K562 (cell line): ENCODE measurements around the gene CUL9. TPM values are rescaled to one million over a fixed set of nuclear protein-coding genes. Genes with fewer than 3 reads are reported as not detected.
A peak's percentile ranks its signal among the peaks of the same experiment; 100 is the strongest.

Experiments
- ARID2 ChIP-seq: fragments of 450-650 bp; IDR thresholded peaks from 2 replicates; pipeline ENCODE4 v1.6.1; 2017; ENCODE audit warnings: antibody characterized with exemption, mild to moderate bottlenecking
- ATF7 ChIP-seq: fragments of 450-650 bp; IDR thresholded peaks from 2 replicates; pipeline ENCODE4 v1.7.1; 2014; ENCODE audit warnings: mild to moderate bottlenecking, moderate library complexity
- E2F3 ChIP-seq: fragments of 250-450 bp; sonication (Bioruptor Pico); IDR thresholded peaks from 2 replicates; pipeline ENCODE4 v1.4.0; 2020; ENCODE audit warnings: mild to moderate bottlenecking
- ESRRA ChIP-seq: fragments of 450-650 bp; IDR thresholded peaks from 2 replicates; pipeline ENCODE4 v1.6.1; 2014; ENCODE audit warnings: low read depth, mild to moderate bottlenecking, moderate library complexity, borderline replicate concordance
- JUN ChIP-seq, 2 experiments: sonication (generic) in 1 of 2; formaldehyde crosslinking in 1 of 2; IDR thresholded peaks; 2 replicates each; pipeline versions ENCODE4 v1.6.1 to v1.8.0; 2012 to 2022; ENCODE audit warnings: borderline replicate concordance in 2 of 2, mild to moderate bottlenecking in 2 of 2, improper control_type of control experiment in 1 of 2, low read depth in 1 of 2, low read length in 1 of 2, missing genetic modification reagents in 1 of 2
- JUND ChIP-seq, 2 experiments: IDR thresholded peaks; 2 replicates in 1 of 2; 3 replicates in 1 of 2; pipeline ENCODE4 v1.6.1; 2011; ENCODE audit warnings: borderline replicate concordance in 2 of 2, low read depth in 2 of 2, low read length in 2 of 2, improper control_type of control experiment in 1 of 2, missing biosample characterization in 1 of 2, missing genetic modification characterization in 1 of 2, missing genetic modification reagents in 1 of 2
- L3MBTL2 ChIP-seq: fragments of 450-650 bp; IDR thresholded peaks from 2 replicates; pipeline ENCODE4 v1.6.1; 2016; ENCODE audit warnings: mild to moderate bottlenecking, moderate library complexity
- MEIS2 ChIP-seq: fragments of 450-650 bp; IDR thresholded peaks from 2 replicates; pipeline ENCODE4 v1.6.1; 2014; ENCODE audit warnings: mild to moderate bottlenecking; ENCODE audit not compliant: partially characterized antibody
- PHF21A ChIP-seq: fragments of 450-650 bp; IDR thresholded peaks from 2 replicates; pipeline ENCODE4 v1.6.1; 2017; ENCODE audit warnings: low read depth, borderline replicate concordance
- RCOR1 ChIP-seq, 2 experiments: IDR thresholded peaks; 2 replicates each; pipeline ENCODE4 v1.6.1; 2012; ENCODE audit warnings: low read depth in 2 of 2, low read length in 2 of 2, borderline replicate concordance in 1 of 2, improper control_type of control experiment in 1 of 2
- RFX5 ChIP-seq: IDR thresholded peaks from 2 replicates; pipeline ENCODE4 v1.6.1; 2011; ENCODE audit warnings: low read depth, mild to moderate bottlenecking, improper control_type of control experiment, low read length
- TARDBP ChIP-seq: fragments of 450-650 bp; IDR thresholded peaks from 2 replicates; pipeline ENCODE4 v1.6.1; 2016
- ZNF24 ChIP-seq: fragments of 450-650 bp; IDR thresholded peaks from 2 replicates; pipeline ENCODE4 v1.6.1; 2016
- ZNF324 ChIP-seq: fragments of 250-450 bp; sonication (Bioruptor Pico); IDR thresholded peaks from 2 replicates; pipeline ENCODE4 v1.4.0; 2020; ENCODE audit warnings: mild to moderate bottlenecking
- ZNF445 ChIP-seq: fragments of 250-450 bp; sonication (Bioruptor Pico); IDR thresholded peaks from 2 replicates; pipeline ENCODE4 v1.4.0; 2020; ENCODE audit warnings: low read depth, mild to moderate bottlenecking, moderate library complexity
- polyA plus RNA-seq, 8 experiments: library from polyadenylated mRNA; depleted of rRNA in 4 of 8; stranded (reverse) in 5 of 8; unstranded in 3 of 8; fragments of >200 nt; fragmentation: Nextera tagmentation in 2 of 8; fragmentation: Illumina TruSeq in 1 of 8; extraction: Ambion mirVana in 2 of 8; extraction: Trizol in 1 of 8; gene quantifications; 2 replicates each; pipeline versions ENCODE4 v1.2.1 to v1.2.3, GENCODE V29; 2011 to 2014; ENCODE audit warnings: inconsistent platforms in 1 of 8, missing spikeins in 1 of 8
- total RNA-seq, 7 experiments: library from RNA; depleted of rRNA in 6 of 7; stranded (reverse); fragments of >200 nt in 6 of 7; fragmentation: Illumina TruSeq in 2 of 7; extraction: Trizol in 2 of 7; gene quantifications; 2 replicates each; pipeline versions ENCODE4 v1.2.1 to v1.2.3, GENCODE V29; 2011 to 2021; ENCODE audit warnings: low replicate concordance in 1 of 7
- TF ChIP-seq, protein P1 (sequence below), 2 experiments: fragments of 450-650 bp; formaldehyde crosslinking in 1 of 2; IDR thresholded peaks; 2 replicates each; pipeline versions ENCODE4 v1.4.0 to v1.6.1; 2014 to 2020; ENCODE audit warnings: mild to moderate bottlenecking in 2 of 2, borderline replicate concordance in 1 of 2, low read depth in 1 of 2
- TF ChIP-seq, protein P2 (sequence below): fragments of 450-650 bp; IDR thresholded peaks from 2 replicates; pipeline ENCODE4 v1.6.1; 2014; ENCODE audit warnings: low read depth, mild to moderate bottlenecking, moderate library complexity, borderline replicate concordance

CUL9 gene
- total and polyA plus RNA-seq, 9 of the 15 experiments (the other 6 are each of a cell fraction or from before 2014, with no cell fraction given), result 0.50 to 20.7 (median 6.6) TPM

DNA sequence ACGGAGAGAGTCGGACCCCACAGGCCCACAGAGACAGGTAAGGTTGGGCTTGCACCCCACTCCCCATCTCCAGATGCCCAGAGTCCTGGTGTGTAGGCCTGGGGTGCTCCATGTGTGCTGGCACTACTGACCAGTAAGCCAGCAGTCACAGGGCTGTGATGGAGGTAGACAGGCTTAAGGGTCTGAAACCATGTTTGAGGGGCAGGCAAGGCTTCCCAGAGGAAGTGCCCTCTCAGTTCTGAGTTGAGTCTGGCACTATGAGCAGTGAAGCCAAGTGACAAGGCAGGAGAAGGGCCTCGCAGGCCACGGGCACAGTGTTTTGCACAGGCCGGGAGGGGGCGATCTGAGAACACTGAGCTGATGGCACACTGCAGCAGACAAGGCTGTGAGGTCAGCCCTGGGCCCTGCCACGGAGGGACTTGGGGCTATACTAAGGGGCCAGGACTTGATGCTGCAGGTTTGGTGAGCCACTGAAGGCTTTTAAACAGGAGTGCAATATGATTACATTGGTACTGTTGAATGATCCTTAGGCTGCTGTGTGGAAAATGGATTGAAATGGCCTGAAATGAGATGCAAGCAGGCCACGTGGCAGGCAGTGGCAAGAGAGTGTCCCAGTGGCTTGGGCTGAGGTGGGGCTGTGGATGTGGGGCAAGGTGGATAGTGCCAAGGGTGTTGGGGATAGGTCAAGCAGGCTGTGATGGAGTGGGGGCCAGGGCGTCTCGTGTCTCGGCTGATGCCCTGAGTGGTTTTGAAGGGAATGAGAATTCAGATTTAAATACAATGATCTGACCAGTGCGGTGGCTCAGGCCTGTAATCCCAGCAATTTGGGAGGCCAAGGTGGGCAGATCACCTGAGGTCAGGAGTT lies 81.5 kb downstream of the CUL9 start (continued):
- TF ChIP-seq, protein P1, sequence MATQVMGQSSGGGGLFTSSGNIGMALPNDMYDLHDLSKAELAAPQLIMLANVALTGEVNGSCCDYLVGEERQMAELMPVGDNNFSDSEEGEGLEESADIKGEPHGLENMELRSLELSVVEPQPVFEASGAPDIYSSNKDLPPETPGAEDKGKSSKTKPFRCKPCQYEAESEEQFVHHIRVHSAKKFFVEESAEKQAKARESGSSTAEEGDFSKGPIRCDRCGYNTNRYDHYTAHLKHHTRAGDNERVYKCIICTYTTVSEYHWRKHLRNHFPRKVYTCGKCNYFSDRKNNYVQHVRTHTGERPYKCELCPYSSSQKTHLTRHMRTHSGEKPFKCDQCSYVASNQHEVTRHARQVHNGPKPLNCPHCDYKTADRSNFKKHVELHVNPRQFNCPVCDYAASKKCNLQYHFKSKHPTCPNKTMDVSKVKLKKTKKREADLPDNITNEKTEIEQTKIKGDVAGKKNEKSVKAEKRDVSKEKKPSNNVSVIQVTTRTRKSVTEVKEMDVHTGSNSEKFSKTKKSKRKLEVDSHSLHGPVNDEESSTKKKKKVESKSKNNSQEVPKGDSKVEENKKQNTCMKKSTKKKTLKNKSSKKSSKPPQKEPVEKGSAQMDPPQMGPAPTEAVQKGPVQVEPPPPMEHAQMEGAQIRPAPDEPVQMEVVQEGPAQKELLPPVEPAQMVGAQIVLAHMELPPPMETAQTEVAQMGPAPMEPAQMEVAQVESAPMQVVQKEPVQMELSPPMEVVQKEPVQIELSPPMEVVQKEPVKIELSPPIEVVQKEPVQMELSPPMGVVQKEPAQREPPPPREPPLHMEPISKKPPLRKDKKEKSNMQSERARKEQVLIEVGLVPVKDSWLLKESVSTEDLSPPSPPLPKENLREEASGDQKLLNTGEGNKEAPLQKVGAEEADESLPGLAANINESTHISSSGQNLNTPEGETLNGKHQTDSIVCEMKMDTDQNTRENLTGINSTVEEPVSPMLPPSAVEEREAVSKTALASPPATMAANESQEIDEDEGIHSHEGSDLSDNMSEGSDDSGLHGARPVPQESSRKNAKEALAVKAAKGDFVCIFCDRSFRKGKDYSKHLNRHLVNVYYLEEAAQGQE (IDR thresholded peaks at IDR 0.05; ENCODE audit: borderline replicate concordance), result peak; percentile 92
- TF ChIP-seq, protein P1 (CRISPR knock-in tag; IDR thresholded peaks at IDR 0.05; ENCODE audit: low read depth), result no peak
- TF ChIP-seq ARID2, result peak; percentile 86
- TF ChIP-seq ZNF324 (CRISPR knock-in tag), result no peak
- peak; percentile 54; the same call in 1 of the 2 replicates for TF ChIP-seq ATF7
- no peak for TF ChIP-seq ZNF445
- TF ChIP-seq L3MBTL2, result peak; percentile 36; the same call in 1 of the 2 replicates
- TF ChIP-seq ESRRA, result peak; percentile 44; the same call in 1 of the 2 replicates
- no peak for TF ChIP-seq RFX5
- TF ChIP-seq E2F3 (CRISPR knock-in tag), result no peak
- TF ChIP-seq PHF21A, result no peak
- 0 out of 2 replicates have a peak, but pooled peaks have one; percentile 61 for TF ChIP-seq TARDBP
- TF ChIP-seq JUN (IDR thresholded peaks at IDR 0.05; ENCODE audit: borderline replicate concordance, low read depth, low read length), result peak; percentile 47; the same call in 1 of the 2 replicates
- TF ChIP-seq JUN (CRISPR knock-in tag; IDR thresholded peaks at IDR 0.05; ENCODE audit: borderline replicate concordance), result no peak
- TF ChIP-seq, protein P2, sequence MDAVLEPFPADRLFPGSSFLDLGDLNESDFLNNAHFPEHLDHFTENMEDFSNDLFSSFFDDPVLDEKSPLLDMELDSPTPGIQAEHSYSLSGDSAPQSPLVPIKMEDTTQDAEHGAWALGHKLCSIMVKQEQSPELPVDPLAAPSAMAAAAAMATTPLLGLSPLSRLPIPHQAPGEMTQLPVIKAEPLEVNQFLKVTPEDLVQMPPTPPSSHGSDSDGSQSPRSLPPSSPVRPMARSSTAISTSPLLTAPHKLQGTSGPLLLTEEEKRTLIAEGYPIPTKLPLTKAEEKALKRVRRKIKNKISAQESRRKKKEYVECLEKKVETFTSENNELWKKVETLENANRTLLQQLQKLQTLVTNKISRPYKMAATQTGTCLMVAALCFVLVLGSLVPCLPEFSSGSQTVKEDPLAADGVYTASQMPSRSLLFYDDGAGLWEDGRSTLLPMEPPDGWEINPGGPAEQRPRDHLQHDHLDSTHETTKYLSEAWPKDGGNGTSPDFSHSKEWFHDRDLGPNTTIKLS, result 0 out of 2 replicates have a peak, but pooled peaks have one; percentile 27
- no peak; the same call in 1 of the 2 replicates for TF ChIP-seq JUND (IDR thresholded peaks at IDR 0.05; ENCODE audit: borderline replicate concordance, low read depth, low read length)
- peak; percentile 66; the same call in 2 of the 3 replicates for TF ChIP-seq JUND (tag; IDR thresholded peaks at IDR 0.05; ENCODE audit: borderline replicate concordance, low read depth, low read length)
- peak in 1 of 2 experiments; percentile 47; a peak in 1 of 4 replicates for TF ChIP-seq RCOR1 (IDR thresholded peaks at IDR 0.05; ENCODE audit: borderline replicate concordance in 1 of 2, low read depth in 2 of 2, low read length in 2 of 2)
- peak; percentile 76; the same call in 1 of the 2 replicates for TF ChIP-seq ZNF24
- TF ChIP-seq MEIS2, result peak; percentile 19
